ENCODE results near the gene SEPTIN6.

DNA sequence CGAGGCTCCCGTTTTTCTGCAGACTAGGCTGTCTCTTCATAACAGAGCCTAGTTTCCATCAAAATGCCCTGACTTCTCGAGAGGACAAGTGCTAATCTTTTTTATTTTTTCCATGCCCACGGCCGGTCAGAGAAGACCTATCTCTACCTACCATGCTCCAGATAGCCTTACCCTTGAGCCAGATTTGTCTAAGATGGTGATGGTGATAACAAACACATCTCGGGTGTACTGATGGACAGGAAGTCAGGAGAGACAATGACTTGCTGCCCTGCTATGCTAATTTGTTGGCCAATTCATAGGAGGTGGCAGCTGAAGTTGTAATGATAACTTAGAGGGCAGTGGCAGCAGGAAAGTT, 44.6 kb downstream of the SEPTIN6 start:
- TF ChIP-seq, protein P1, sequence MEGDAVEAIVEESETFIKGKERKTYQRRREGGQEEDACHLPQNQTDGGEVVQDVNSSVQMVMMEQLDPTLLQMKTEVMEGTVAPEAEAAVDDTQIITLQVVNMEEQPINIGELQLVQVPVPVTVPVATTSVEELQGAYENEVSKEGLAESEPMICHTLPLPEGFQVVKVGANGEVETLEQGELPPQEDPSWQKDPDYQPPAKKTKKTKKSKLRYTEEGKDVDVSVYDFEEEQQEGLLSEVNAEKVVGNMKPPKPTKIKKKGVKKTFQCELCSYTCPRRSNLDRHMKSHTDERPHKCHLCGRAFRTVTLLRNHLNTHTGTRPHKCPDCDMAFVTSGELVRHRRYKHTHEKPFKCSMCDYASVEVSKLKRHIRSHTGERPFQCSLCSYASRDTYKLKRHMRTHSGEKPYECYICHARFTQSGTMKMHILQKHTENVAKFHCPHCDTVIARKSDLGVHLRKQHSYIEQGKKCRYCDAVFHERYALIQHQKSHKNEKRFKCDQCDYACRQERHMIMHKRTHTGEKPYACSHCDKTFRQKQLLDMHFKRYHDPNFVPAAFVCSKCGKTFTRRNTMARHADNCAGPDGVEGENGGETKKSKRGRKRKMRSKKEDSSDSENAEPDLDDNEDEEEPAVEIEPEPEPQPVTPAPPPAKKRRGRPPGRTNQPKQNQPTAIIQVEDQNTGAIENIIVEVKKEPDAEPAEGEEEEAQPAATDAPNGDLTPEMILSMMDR (conservative IDR thresholded peaks at IDR 0.05; ENCODE audit: low read depth, low read length) = no peak
- no peak for TF ChIP-seq EZH2 (IDR thresholded peaks at IDR 0.05; ENCODE audit: low read length, unreplicated experiment)

Data from PC-3 (cell line).